ENCODE measurements around the gene TRAPPC4.
"Not testable (repeated sequence)": the region's sequence is repeated elsewhere in the genome, so short reads cannot be mapped to it uniquely, and the experiment has no call there.

TRAPPC4 gene

GRCh38 chr11:119055901-119056300 is 37.3 kb downstream of the TRAPPC4 start:
- H3K4me3 ChIP-seq (ENCODE audit: low read depth, low read length), result peak overlapping the region; percentile 93
- DNase-seq (ENCODE audit: low read depth), result no peak
- peak; percentile 34 for TF ChIP-seq CTCF (IDR thresholded peaks at IDR 0.05; ENCODE audit: control insufficient read depth, extremely low read depth, insufficient read depth)

- TF ChIP-seq CTCF (IDR thresholded peaks at IDR 0.05; ENCODE audit: control insufficient read depth, extremely low read depth, insufficient read depth), result no peak; the same call in 1 of the 2 replicates
- DNase-seq (ENCODE audit: low read depth), result no peak
- peak overlapping the region; percentile 93 for H3K4me3 ChIP-seq (ENCODE audit: low read depth, low read length)
Measured at GRCh38 chr11:119056421-119056999, 37.9 kb downstream of the TRAPPC4 start.

- TF ChIP-seq CTCF (IDR thresholded peaks at IDR 0.05; ENCODE audit: control insufficient read depth, extremely low read depth, insufficient read depth), result peak; percentile 6
- peak within 1 kb of the TSS; percentile 93 for H3K4me3 ChIP-seq (ENCODE audit: low read depth, low read length)
- peak; percentile 80 for DNase-seq (ENCODE audit: low read depth)
Measured at GRCh38 chr11:119057000-119057769, 38.6 kb downstream of the TRAPPC4 start, which contains the start of gene HYOU1. Gene HYOU1, minus strand, starts transcription at chr11:119057205. Its CDS starts 1,045 bp downstream, at chr11:119056160.

GRCh38 chr11:119059128-119059527 is 40.6 kb downstream of the TRAPPC4 start:
- not testable (repeated sequence) for H3K4me3 ChIP-seq (ENCODE audit: low read depth, low read length); DNase-seq (ENCODE audit: low read depth)

GRCh38 chr11:119061256-119061655 is 42.7 kb downstream of the TRAPPC4 start:
- no peak for DNase-seq (ENCODE audit: low read depth)
- TF ChIP-seq CTCF (IDR thresholded peaks at IDR 0.05; ENCODE audit: control insufficient read depth, extremely low read depth, insufficient read depth), result no peak
- H3K4me3 ChIP-seq (ENCODE audit: low read depth, low read length), result no peak overlapping the region

GRCh38 chr11:119062779-119063178 is 44.2 kb downstream of the TRAPPC4 start:
- no peak overlapping the region for H3K4me3 ChIP-seq (ENCODE audit: low read depth, low read length)
- no peak for TF ChIP-seq CTCF (IDR thresholded peaks at IDR 0.05; ENCODE audit: control insufficient read depth, extremely low read depth, insufficient read depth)
- DNase-seq (ENCODE audit: low read depth), result no peak

GRCh38 chr11:119065369-119065768 is 46.8 kb downstream of the TRAPPC4 start:
- no peak overlapping the region for H3K4me3 ChIP-seq (ENCODE audit: low read depth, low read length)
- peak; percentile 35 for TF ChIP-seq CTCF (IDR thresholded peaks at IDR 0.05; ENCODE audit: control insufficient read depth, extremely low read depth, insufficient read depth)
- no peak for DNase-seq (ENCODE audit: low read depth)

All from LNCaP clone FGC (cell line).